HG02588 (cell line): ENCODE results near the gene WAC.
"Not testable (repeated sequence)": the region's sequence is repeated elsewhere in the genome, so short reads cannot be mapped to it uniquely, and the experiment has no call there.

Experiments used
- ATAC-seq: cut with Tn5 transposase; IDR thresholded peaks from one replicate; pipeline ENCODE4 v1.9.1; 2021; ENCODE audit warnings: mild to moderate bottlenecking, moderate library complexity; ENCODE audit not compliant: unreplicated experiment

The WAC gene, protein sequence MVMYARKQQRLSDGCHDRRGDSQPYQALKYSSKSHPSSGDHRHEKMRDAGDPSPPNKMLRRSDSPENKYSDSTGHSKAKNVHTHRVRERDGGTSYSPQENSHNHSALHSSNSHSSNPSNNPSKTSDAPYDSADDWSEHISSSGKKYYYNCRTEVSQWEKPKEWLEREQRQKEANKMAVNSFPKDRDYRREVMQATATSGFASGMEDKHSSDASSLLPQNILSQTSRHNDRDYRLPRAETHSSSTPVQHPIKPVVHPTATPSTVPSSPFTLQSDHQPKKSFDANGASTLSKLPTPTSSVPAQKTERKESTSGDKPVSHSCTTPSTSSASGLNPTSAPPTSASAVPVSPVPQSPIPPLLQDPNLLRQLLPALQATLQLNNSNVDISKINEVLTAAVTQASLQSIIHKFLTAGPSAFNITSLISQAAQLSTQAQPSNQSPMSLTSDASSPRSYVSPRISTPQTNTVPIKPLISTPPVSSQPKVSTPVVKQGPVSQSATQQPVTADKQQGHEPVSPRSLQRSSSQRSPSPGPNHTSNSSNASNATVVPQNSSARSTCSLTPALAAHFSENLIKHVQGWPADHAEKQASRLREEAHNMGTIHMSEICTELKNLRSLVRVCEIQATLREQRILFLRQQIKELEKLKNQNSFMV

DNA sequence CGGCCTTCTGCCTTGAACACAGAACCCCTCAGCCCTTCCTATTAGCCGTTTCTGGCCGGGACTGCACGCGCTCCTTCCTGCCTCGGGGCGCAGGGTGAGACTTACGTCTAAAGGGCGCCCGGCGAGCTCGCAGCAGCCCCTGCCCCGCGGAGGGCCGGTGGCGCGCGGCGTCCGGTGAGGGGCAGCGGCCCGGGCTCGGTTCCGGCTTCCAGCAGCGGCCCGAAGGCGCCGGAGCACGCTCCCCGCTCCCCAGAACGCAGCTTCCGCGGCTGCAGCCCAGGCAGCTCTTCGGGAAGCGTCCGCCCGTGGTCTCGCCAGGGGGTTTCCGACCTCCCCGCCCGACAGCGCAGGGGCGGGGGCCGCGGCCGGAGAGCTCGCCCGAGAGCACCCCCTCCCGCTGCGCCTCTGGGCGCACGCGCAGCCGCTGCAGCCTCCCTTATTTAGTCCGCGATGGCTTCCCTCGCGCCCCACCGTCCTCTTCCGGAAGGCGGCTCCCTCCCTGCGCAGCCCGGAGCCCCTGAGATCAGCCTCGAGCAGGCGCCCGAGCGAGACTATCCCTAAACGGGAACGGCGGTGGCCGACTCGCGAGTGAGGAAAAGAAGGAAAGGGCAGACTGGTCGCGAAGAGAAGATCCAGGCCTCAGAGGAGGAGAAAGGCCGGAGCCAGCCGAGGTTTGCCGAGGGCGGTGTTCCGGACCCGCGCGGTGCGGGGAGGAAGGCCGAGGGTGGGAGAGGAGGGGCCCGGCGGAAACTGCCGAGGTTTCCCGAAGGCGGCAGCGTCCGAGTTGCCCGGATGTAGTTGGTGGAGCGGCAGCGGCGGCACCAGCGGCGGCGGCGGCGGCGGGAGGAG lies at the start of gene WAC:
TSS of gene WAC (plus strand) at position 782 of the 849 bp plus-strand sequence. CDS start 462 bp downstream, outside the sequence.
- ATAC-seq = peak; percentile 80

DNA sequence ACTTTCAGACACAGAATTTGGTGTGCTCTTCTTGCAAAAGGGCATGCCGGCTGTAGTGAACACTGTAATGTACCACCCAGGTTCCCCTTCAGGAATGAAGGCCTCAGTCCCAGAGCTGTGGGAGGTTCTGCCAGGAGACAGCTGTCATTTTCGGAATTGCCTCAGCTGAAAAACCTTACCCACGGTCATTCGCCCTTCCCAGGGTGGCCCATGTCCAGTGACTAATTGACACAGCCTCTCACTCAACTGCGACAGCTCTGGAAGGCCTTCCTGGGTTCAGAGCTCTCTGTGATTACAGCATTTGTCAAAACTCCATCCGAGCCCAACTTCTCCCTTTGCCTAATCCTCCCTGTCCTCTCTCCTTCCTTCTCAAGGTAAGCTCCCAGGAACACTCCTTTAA lies 43.7 kb upstream of the WAC start:
- ATAC-seq = no peak

DNA sequence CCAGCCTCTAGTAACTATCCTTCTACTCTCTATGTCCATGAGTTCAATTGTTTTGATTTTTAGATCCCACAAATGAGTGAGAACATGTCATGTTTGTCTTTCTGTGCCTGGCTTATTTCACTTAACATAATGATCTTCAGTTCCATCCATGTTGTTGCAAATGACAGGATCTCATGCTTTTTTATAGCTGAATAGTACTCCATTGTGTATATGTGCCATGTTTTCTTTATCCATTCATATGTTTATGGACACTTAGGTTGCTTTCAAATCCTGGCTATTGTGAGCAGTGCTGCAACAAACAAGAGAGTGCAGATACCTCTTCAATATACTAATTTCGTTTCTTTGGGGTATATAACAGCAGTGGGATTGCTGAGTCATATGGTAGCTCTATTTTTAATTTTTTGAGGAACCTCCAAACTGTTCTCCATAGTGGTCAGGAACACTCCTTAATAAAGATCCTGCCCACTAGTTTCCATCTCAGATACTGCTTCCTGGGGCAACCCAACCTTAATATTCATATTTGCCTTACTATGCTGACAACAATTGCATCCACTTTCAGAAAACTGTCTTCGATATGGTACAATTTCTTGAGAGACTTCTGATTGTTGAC lies 42.6 kb upstream of the WAC start:
- ATAC-seq = not testable (repeated sequence)

DNA sequence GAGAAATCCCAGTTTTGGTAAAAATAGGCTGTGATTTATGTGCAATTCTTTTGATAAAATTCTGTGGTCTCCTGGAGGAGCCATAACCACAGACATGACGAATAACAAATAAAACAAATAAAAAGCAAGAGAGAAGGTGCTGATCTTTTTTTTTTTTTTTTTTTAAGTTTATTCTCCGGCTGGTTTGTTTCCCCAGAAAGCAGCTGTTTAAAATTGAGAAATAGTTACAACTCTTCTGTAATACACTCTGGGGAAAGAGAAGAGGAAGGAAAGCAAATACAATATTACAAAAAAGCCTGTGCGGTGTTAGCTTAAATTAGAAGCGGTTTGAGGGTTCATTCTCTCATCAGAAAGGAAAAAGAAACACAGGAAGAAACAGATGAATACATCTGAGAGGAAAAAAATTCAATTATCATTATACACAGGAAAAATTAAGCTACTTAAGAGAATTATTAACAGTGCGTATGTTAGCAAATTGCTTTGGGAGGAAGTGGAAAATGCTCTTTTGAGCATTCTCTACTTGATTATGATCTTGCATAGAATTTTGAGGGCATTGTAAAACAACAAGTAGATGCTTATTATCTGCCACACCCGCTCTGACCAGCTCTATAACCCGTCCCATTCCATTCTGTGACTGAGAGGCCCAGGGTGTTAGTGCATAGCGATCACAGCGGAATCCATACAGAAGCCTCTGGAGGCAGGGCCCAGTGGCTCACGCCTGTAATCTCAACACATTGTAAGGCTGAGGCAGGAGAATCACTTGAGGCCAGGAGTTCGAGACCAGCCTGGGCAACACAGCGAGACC lies 40.6 kb upstream of the WAC start:
- no peak for ATAC-seq

DNA sequence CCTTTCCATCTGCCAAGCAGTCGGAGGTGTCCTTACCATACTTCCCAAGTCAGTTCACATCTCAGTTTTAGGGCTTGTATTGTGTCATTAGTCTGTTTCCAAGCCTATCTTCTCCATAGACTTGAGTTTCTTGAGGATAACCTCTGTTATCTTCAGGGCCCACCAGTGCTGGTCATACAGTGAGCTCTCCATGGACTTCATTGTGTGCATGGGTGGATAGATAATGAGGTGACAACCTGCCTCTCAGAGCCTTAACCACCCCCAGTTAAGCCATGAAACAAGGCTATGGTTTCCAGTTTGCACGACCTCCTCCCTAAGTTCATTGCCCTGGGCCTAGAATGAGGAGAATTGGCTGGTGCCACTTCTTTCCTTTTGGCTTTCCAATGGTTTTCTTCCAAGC lies 38.5 kb upstream of the WAC start:
- no peak for ATAC-seq

DNA sequence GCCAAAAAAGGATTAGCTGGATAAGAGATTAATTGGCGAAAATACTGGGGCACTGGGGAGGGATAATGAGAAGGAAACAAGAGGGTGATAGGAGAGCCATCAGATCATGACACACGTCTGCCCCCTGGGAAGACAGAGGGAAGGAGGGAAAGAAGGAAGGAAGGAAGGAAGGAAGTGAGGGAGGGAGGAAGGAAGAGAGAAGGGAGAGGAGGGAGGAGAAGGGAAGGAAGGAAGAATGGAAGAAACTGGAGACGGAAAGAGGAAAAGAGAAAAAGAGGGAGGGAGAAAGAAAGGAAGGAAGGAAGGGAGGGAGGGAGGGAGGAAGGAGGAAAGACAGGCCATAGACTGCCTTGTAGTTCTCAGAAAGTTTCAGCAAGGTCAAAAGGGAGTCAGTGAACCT lies 37.8 kb upstream of the WAC start:
- no peak for ATAC-seq

DNA sequence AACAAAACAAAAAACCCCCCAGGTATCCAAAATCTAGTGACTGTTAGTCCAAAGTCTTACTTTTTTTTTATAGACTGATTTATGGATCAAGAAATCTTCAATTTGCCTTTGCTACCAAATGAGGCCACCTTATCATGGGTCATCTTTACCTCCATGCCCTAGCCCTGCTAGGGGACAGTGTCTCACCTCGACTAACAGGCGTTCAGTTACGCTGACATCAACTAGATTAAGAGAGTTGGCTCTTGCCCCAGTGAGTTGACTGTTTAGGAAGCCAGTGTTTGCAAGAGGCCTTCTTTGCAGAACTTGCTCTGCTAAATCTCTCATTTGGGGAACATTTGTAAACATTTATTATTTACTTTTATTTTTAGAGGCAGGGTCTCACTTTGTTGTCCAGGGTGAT lies 36.9 kb upstream of the WAC start:
- no peak for ATAC-seq

DNA sequence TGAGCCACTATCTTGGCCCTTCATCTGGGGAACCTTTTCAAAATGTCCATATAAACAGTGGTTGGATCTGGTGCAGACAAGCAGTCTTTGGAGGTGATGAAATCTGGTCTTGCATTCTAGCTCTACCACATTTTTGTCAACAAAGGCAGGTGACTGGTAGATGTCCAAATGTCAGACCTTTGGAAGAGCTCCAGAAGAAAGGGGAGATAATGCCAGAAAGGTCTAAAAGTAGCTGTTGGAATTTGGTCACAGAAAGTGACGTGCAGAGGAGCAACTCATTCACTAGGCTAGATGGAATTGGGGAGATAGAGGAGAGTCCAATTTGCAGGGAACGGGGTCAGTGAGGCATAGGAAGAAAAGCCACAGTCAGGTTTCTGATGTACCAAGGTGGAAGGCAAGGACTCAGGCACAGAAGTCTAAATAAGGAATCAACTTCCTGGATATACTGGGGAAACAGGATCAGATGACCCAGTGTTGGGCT lies 36.4 kb upstream of the WAC start:
- no peak for ATAC-seq

DNA sequence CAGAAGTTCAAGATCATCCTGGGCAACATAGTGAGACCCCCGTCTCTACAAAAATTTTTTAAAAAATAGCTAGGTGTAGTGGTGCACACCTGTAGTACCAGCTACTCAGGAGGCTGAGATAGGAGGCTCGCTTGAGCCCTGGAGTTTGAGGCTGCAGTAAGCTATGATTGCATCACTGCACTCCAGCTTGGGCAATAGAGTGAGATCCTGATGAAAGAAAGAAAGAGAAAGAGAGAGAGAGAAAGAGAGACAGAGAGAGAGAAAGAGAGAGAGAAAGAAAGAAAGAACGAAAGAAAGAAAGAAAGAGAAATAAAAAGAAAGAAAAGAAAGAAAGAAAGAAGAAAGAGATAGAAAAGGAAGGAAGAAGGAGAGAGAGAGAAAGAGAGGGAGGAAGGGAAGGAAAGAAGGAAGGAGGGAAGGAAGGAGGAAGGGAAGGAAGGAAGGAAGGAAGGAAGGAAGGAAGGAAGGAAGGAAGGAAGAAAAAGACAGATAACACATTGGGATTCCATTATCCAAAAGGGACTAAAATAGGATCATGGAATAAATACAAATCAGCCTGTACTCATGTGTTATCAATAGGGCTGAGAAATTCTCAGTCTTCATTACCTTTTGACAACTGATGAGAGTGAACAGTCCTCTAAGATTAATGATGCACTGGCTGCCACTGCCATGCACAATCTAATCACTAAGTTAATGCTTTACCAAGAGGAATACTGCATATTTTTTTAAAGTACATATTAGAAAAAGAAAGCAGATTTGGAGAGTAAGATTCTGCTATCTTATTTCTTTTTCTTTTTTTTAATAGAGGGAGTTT lies 35.4 kb upstream of the WAC start:
- no peak for ATAC-seq

DNA sequence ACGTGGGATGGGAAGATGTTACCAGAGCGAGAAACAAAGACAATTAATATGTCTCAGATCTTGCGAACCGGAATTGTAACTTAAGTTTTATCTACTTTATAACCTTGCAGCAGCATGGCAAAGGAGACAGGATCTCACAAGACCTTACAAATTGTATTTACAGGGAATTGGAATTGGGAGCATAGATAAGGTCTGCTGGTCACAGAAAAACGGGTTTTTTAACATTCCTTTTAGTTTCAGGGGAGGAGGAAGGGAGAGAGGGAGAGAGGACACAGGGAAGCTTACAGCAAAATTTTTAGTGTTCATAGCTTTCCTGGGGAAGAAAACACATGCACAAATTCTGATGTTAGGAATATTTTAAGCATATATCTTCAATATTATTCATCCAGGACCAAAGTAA lies 32.7 kb upstream of the WAC start:
- ATAC-seq = not testable (repeated sequence)

DNA sequence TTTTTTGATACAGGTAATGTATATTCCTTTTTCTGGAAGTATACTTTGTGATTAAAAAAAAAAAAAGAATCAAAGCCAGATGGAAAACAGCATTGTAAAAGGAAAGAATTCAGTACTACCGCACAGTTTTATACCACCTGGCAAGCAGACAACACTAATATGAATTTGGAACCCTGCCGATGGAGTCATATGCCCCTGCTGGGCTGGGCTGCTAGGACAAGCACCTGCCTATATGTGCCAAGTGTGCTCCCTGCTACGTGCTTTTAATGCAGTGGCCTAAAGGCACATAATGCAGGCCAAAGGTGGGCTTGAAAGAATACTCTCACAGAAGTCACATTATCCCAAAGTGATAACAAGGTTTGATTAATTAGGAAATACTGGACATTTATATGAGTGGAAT lies 29.8 kb upstream of the WAC start:
- no peak for ATAC-seq

DNA sequence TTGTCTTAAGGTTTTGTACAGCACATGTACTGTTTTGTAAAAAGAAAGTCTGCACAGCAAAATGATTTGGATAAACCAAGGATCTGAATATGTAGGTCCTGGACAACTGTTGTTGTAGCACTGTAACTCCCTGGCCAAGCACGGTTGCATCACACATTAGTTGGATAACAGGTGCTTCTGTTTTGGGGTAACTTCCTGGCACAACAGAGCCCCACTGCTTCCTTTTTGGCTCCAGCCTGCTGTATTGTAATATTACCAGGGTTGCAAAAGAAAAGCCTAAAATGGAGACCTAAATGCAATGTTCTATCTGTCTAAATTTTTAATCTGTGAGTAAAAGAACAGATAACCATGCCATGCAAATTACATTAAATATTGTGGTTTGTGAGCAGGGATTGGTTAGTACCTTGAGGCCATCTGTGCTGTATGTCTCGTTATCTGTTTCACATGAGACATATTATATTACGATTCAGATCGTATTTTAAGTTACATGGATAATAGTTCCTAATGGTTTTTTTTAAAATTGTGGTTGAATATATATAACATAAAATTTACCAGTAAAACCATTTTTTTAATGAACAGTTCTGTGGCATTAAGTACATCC lies 27.5 kb upstream of the WAC start:
- no peak for ATAC-seq

DNA sequence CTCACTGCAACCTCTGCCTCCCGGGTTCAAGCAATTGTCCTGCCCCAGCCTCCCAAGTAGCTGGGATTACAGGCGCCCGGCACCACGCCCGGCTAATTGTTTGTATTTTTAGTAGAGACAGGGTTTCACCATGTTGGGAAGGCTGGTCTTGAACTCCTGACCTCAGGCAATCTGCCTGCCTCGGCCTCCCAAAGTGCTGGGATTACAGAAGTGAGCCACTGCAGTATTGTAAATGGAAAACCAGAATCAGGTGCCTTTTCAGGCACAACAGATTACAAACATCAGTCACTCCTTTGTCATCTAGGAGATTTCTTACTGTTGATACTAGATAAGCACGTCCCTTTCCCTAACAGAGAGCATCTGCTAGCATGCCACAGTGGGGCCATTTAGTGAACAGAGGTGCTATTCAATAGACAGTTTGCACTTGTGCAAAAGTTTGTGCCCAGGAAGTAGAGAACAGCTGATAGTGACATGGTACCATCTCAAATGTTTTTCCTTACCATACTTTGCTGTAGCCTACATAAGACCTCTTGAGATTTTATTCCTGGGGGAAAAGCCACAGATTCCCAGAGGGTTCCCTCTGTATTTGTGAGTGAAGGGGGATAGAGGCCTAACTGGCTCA lies 24.5 kb upstream of the WAC start:
- no peak for ATAC-seq

DNA sequence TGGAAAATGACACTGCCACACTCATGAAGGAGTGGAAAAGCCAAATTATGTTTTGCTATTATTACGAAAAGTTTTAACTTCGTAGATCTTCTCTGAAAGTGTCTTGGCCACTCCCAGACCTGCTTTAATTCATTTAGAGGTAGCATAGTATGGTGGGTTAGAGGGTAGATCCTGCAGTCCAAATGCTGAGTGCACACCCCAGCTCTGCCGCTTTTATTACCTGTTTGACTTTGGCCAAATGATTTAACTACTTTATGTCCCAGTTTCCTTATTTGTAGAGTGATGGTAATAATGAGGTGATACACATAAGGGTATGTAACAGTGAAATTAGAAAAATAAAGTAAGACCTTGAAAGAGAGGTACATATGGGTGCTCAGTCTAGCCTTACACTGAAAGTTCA lies 23.6 kb upstream of the WAC start:
- ATAC-seq = no peak

DNA sequence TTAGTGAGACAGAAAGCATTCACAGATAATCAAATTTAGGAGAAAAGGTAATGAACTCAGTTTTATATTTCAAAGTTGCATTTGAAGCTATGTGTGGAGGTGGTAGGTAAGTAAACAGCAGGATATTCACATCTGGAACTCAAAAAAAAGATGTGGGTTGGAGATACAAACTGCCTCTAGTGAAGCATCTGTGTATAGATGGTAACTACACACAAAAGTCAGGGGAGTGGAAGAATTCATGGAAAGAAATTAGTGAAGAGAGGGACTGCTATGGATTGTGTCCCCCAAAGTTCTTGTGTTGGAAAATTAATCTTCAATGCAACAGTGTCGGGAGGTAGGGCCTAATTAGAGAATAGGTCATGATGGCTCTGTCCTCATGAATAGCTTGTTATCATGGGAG lies 18.3 kb upstream of the WAC start:
- no peak for ATAC-seq

DNA sequence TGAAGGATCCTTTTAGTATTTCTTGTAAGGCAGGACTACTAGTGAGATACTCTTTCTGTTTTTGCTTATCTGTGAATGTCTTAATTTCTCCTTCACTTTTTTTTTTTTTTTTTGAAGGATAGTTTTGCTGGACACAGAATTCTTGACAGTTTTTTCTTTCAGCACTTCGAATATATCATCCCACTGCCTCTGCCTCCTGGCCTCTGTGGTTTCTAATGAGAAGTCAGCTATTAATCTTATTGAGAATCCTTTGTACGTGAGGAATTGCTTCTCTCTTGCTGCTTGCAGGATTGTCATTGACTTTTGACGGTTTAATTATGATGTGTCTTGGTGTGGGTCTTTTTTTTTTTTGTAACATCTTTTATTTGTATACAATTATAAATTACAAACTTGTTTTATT lies 12.6 kb upstream of the WAC start:
- no peak for ATAC-seq

DNA sequence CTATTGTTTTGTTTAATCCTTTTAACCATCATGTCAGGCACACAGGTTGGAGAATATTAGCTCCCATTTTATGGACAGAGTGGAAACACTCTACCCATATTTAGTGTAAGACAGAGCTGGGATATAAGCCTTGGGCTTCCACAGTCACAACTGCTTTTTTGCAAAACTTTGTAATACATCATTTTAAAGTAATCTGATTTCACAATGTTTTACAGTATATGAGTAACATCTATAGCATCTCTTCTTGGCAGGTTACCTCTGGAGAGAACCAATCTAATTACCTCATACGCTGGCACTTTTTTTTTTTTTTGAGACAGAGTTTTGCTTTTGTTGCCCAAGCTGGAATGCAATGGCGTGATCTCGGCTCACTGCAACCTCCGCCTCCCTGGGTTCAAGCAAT lies 12.1 kb upstream of the WAC start:
- ATAC-seq = not testable (repeated sequence)

DNA sequence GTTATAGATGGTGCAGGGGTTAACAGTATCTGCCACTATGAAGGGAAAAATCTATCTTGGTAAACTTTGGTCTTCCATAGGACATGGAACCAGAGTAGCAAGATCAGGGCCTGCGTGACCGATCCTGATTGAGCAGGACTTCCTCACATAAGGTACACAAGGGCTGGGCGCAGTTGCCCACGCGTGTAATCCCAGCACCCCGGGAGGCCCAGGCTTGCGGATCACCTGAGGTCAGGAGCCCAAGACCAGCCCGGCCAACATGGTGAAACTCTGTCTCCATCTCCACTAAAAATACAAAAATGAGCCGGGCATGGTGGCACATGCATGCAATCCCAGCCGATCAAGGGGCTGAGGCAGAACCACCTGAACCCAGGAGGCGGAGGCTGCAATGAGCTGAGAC lies 11.0 kb upstream of the WAC start:
- ATAC-seq = not testable (repeated sequence)
